HFFc6 (cell line): ENCODE results near the gene SYTL1. TPM values are rescaled to one million over a fixed set of nuclear protein-coding genes. Genes with fewer than 3 reads are reported as not detected.

Source experiments
- DNase-seq: peaks from one replicate; pipeline ENCODE4 v3.0.0-alpha.2; 2018
- H3K27ac Mint-ChIP-seq: 2 replicates; pipeline ENCODE4 v1.8.0; 2020; ENCODE audit warnings: mild to moderate bottlenecking, mixed read lengths
- H3K27me3 Mint-ChIP-seq: 2 replicates; pipeline ENCODE4 v1.8.0; 2021; ENCODE audit warnings: mild to moderate bottlenecking, moderate library complexity, mixed read lengths; ENCODE audit not compliant: insufficient read depth
- H3K36me3 Mint-ChIP-seq: 2 replicates; pipeline ENCODE4 v1.8.0; 2021; ENCODE audit warnings: low read depth, mixed read lengths
- H3K4me1 Mint-ChIP-seq: 2 replicates; pipeline ENCODE4 v1.8.0; 2020; ENCODE audit warnings: low read depth, mixed read lengths
- H3K4me3 Mint-ChIP-seq: 2 replicates; pipeline ENCODE4 v1.8.0; 2020; ENCODE audit warnings: mild to moderate bottlenecking, moderate library complexity, mixed read lengths
- H3K9me3 Mint-ChIP-seq: 2 replicates; pipeline ENCODE4 v1.8.0; 2020; ENCODE audit warnings: mild to moderate bottlenecking, mixed read lengths
- total RNA-seq, 6 experiments: library from RNA; stranded (reverse); fragmentation: NEBNext Ultra II Directional; extraction: Animal tissue kit (Norgen Biotek cat#: 25700); gene quantifications; 2 replicates in 1 of 6; 3 replicates in 5 of 6; pipeline ENCODE4 v1.2.3, GENCODE V29; 2021
- TF ChIP-seq, protein P1 (sequence below): fragments of 200-600 bp; sonication (generic); IDR thresholded peaks from 2 replicates; pipeline ENCODE4 v1.5.0; 2021; ENCODE audit warnings: antibody characterized with exemption, mild to moderate bottlenecking

The SYTL1 gene
- total RNA-seq, 6 experiments from 2014 or later, result 0.08 to 0.45 TPM; not detected in 4

DNA sequence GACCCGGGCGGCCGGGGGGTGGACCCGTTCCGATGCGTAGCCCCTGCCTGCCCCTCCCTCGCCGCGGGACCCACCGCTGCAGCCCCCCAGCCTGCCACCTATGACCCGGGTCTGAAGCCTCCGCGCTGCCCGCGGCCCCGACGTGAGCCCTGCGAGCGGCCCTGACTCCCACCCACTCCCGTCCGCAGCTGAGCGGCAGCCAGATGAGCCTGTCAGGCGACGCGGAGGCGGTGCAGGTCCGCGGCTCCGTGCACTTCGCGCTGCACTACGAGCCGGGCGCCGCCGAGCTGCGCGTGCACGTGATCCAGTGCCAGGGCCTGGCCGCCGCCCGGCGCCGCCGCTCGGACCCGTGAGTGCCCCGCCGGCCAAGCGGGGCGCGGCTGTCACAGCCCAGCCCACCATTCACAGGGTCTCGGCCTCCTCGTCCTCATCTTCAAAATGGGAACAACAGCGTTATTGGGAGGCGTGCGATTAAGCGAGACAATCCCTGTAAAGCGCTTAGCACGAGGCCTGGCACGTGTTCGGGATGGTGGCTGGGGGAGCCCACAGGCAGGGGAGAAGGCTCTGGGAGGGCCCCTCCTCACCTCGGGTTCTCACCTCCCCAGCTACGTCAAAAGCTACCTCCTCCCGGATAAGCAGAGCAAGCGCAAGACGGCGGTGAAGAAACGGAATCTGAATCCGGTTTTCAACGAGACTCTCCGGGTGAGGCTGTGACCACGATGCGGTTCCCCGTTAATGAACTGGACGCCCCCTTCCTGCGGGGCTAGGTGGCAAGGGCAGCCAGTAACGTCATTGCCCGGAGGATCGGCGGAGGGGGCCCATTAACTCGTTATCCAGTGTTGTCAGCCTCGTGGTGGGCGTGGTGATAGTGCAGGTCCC, 8.2 kb downstream of the SYTL1 start:
- H3K4me3 Mint-ChIP-seq, result no peak overlapping the region; the same call in 1 of the 2 replicates
- peak; percentile 55 for DNase-seq
- H3K27ac Mint-ChIP-seq, result no peak overlapping the region
- TF ChIP-seq, protein P1, sequence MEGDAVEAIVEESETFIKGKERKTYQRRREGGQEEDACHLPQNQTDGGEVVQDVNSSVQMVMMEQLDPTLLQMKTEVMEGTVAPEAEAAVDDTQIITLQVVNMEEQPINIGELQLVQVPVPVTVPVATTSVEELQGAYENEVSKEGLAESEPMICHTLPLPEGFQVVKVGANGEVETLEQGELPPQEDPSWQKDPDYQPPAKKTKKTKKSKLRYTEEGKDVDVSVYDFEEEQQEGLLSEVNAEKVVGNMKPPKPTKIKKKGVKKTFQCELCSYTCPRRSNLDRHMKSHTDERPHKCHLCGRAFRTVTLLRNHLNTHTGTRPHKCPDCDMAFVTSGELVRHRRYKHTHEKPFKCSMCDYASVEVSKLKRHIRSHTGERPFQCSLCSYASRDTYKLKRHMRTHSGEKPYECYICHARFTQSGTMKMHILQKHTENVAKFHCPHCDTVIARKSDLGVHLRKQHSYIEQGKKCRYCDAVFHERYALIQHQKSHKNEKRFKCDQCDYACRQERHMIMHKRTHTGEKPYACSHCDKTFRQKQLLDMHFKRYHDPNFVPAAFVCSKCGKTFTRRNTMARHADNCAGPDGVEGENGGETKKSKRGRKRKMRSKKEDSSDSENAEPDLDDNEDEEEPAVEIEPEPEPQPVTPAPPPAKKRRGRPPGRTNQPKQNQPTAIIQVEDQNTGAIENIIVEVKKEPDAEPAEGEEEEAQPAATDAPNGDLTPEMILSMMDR, result no peak
- no peaks in the 10 kb centered on the region for H3K9me3 Mint-ChIP-seq
- peaks cover 5% of the 10 kb centered on the region for H3K27me3 Mint-ChIP-seq
- H3K4me1 Mint-ChIP-seq, result no peaks in the 10 kb centered on the region; the same call in 1 of the 2 replicates
- H3K36me3 Mint-ChIP-seq, result no peaks in the 10 kb centered on the region

DNA sequence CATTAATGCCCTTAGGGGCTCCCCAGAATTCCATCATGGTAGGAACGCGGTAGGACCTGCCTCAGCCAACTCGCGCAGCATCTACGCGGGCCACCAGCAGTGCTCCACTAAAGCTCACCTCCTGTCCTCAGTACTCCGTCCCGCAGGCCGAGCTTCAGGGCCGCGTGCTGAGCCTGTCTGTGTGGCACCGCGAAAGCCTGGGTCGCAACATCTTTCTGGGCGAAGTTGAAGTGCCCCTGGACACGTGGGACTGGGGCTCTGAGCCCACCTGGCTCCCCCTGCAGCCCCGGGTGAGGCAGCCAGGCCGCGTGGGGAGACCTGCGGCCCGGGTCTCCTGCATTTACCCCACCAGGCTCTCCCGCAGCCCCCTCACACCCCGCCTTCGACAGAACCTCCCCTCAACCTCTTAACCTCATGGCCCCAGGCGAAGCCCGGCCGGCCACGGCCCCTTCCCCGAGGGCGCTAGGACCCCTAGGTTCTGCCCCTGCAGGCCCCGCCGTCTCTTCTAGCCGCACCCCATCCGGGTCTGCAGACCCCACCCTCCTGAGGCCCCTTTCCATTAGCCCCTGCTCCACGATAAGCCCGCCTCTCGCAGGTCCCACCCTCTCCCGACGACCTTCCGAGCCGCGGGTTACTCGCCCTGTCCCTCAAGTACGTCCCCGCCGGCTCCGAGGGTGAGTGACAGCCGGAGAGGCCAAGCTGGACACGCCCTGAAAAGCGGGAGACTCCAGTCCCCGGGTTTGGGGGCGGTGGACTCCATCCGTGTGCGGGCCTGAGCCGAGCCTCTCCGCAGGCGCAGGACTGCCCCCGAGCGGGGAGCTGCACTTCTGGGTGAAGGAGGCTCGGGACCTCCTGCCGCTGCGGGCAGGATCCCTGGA, 9.1 kb downstream of the SYTL1 start:
- Mint-ChIP-seq H3K4me1 (no peaks in the 10 kb centered on the region; the same call in 1 of the 2 replicates), H3K4me3 (no peak overlapping the region), H3K36me3 (peaks cover 9% of the 10 kb centered on the region; the same call in 1 of the 2 replicates), H3K27ac (no peak overlapping the region), H3K27me3 (peaks cover 3% of the 10 kb centered on the region; the same call in 1 of the 2 replicates), H3K9me3 (no peaks in the 10 kb centered on the region)
- TF ChIP-seq, protein P1, result no peak
- DNase-seq, result no peak

DNA sequence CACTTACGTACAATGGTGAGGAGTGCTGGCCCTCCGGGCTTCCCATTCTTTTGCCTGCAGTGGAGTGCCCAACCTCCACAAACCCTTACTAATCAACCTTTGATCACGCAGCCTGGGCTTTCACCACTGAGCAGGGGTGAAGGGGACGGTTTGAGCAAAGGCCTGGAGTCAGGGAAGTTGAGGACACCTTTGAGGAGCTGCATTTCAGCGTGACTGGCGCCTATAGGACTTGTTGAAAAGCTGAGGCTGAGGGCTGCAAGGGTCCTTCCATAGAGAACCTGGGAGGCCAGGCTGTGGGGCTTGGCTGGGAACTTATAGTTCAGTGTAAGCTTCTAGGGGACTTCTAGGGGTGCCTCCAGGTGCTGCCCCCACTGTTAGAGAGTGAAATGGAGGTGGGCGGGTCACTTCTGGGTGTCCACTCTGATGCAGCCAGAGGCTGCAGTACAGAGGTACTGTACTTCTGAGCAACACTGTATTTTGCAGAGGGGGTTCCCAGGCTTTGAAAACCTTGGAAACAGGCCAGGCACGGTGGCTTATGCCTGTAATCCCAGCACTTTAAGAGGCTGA, 9.8 kb downstream of the SYTL1 start:
- Mint-ChIP-seq H3K9me3 (no peaks in the 10 kb centered on the region), H3K36me3 (peaks cover 10% of the 10 kb centered on the region; the same call in 1 of the 2 replicates), H3K4me3 (no peak overlapping the region), H3K27me3 (peaks cover 3% of the 10 kb centered on the region; the same call in 1 of the 2 replicates), H3K27ac (no peak overlapping the region), H3K4me1 (no peaks in the 10 kb centered on the region; the same call in 1 of the 2 replicates)
- TF ChIP-seq, protein P1, result no peak
- DNase-seq, result no peak

DNA sequence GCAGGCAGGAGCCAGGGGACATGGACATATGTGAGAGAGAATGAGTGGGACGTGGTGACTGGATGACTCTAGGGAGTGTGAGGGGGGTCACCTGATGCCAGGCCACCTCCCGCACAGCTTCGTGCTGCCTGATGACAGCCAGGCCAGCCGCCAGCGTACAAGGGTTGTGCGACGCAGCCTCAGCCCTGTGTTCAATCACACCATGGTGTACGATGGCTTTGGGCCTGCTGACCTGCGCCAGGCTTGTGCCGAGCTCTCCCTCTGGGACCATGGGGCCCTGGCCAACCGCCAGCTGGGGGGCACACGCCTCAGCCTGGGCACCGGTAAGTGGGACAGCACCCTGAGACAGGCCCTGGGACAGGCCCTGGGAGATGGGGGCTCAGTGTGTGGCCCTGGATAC, 11.3 kb downstream of the SYTL1 start:
- TF ChIP-seq, protein P1, result no peak
- Mint-ChIP-seq H3K4me1 (no peaks in the 10 kb centered on the region), H3K36me3 (peaks cover 14% of the 10 kb centered on the region; the same call in 1 of the 2 replicates), H3K27ac (no peak overlapping the region), H3K27me3 (no peaks in the 10 kb centered on the region; the same call in 1 of the 2 replicates), H3K9me3 (no peaks in the 10 kb centered on the region), H3K4me3 (no peak overlapping the region)
- no peak for DNase-seq

DNA sequence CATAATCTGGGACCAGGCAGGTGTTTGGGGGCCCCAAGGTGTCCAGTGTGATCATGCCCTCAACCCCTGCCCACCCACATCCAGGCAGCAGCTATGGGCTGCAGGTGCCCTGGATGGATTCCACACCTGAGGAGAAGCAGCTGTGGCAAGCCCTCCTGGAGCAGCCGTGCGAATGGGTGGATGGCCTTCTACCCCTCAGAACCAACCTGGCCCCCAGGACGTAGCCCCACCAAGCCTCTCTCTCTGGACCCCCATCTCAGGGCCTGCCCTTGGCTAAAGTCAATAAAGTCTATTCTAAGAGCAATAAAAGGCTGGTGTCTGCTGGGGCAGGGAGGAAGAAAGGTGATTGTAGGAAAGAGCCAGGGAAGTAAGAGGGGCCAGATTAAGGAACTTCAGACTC, 11.8 kb downstream of the SYTL1 start:
- no peak for DNase-seq
- Mint-ChIP-seq H3K9me3 (no peaks in the 10 kb centered on the region), H3K27me3 (no peaks in the 10 kb centered on the region; the same call in 1 of the 2 replicates), H3K27ac (no peak overlapping the region), H3K4me1 (no peaks in the 10 kb centered on the region), H3K4me3 (no peak overlapping the region), H3K36me3 (peaks cover 14% of the 10 kb centered on the region; the same call in 1 of the 2 replicates)
- TF ChIP-seq, protein P1, result no peak
